Activated T-cell treated with anti-CD3 and anti-CD28 coated beads, Interleukin-2, amount 50 U/mL, for 4 hours (primary cell): ENCODE measurements around the gene ZNF333. TPM values are rescaled to one million over a fixed set of nuclear protein-coding genes. Genes with fewer than 3 reads are reported as not detected.

ENCODE experiments used
- ATAC-seq, 2 donors: fragments of 200-7000 bp; cut with Tn5 transposase; one replicate each; pipeline ENCODE4 v1.10.0; 2021
- DNase-seq: peaks from one replicate; pipeline ENCODE4 v3.0.0-alpha.2; 2020
- H3K27me3 Mint-ChIP-seq: one replicate; pipeline ENCODE4 v1.8.0; 2021; ENCODE audit warnings: low read depth, mixed read lengths
- H3K36me3 Mint-ChIP-seq: one replicate; pipeline ENCODE4 v1.8.0; 2022; ENCODE audit warnings: mixed read lengths; ENCODE audit not compliant: insufficient read depth
- H3K4me1 Mint-ChIP-seq: one replicate; pipeline ENCODE4 v1.8.0; 2021; ENCODE audit warnings: low read depth, mixed read lengths
- H3K4me3 Mint-ChIP-seq: one replicate; pipeline ENCODE4 v1.8.0; 2021; ENCODE audit warnings: mild to moderate bottlenecking, moderate library complexity, mixed read lengths
- H3K9me3 Mint-ChIP-seq: one replicate; pipeline ENCODE4 v1.8.0; 2021; ENCODE audit warnings: mixed read lengths
- total RNA-seq, 3 donors: library from RNA; stranded (reverse); gene quantifications; one replicate each; pipeline ENCODE4 v1.2.1, GENCODE V29; 2021

The ZNF333 gene
- 10 to 100 TPM in 1 of 3 donors, 1 to 10 TPM in 2; 7.1 to 13.9 (median 7.7) TPM for total RNA-seq

- DNase-seq (peak; percentile 99), ATAC-seq (peak; percentile 96 to 97)
- Mint-ChIP-seq H3K4me1 (peaks cover 16% of the 10 kb centered on the region), H3K4me3 (peak within 1 kb of the TSS; percentile 92), H3K27me3 (no peaks in the 10 kb centered on the region), H3K36me3 (peaks cover 11% of the 10 kb centered on the region), H3K9me3 (no peaks in the 10 kb centered on the region)
Measured at GRCh38 chr19:14689598-14690503, at the start of gene ZNF333. TSS of gene ZNF333 (plus strand) at chr19:14690048. CDS start at chr19:14693492, 3,444 bp downstream.

- no peaks in the 10 kb centered on the region for H3K4me1 Mint-ChIP-seq
- DNase-seq (no peak), ATAC-seq (no peak)
- no peak overlapping the region for H3K4me3 Mint-ChIP-seq
- no peaks in the 10 kb centered on the region for H3K36me3 Mint-ChIP-seq
- H3K27me3 Mint-ChIP-seq, result peaks cover 22% of the 10 kb centered on the region
- peaks cover under 1% of the 10 kb centered on the region for H3K9me3 Mint-ChIP-seq
Measured at GRCh38 chr19:14648506-14648905, 41.3 kb upstream of the ZNF333 start.

GRCh38 chr19:14649020-14649419, 40.8 kb upstream of the ZNF333 start:
- peaks cover 22% of the 10 kb centered on the region for H3K27me3 Mint-ChIP-seq
- no peaks in the 10 kb centered on the region for H3K36me3 Mint-ChIP-seq
- ATAC-seq (no peak), DNase-seq (no peak)
- no peaks in the 10 kb centered on the region for H3K9me3 Mint-ChIP-seq
- H3K4me1 Mint-ChIP-seq, result no peaks in the 10 kb centered on the region
- H3K4me3 Mint-ChIP-seq, result no peak overlapping the region

GRCh38 chr19:14650161-14650560, 39.7 kb upstream of the ZNF333 start:
- ATAC-seq, result no peak
- Mint-ChIP-seq H3K4me3 (no peak overlapping the region), H3K4me1 (no peaks in the 10 kb centered on the region), H3K36me3 (no peaks in the 10 kb centered on the region), H3K27me3 (peaks cover 22% of the 10 kb centered on the region), H3K9me3 (no peaks in the 10 kb centered on the region)
- no peak for DNase-seq

- no peaks in the 10 kb centered on the region for H3K4me1 Mint-ChIP-seq
- ATAC-seq (no peak), DNase-seq (no peak)
- no peak overlapping the region for H3K4me3 Mint-ChIP-seq
- peaks cover 23% of the 10 kb centered on the region for H3K27me3 Mint-ChIP-seq
- no peaks in the 10 kb centered on the region for H3K36me3 Mint-ChIP-seq
- H3K9me3 Mint-ChIP-seq, result no peaks in the 10 kb centered on the region
Measured at GRCh38 chr19:14654786-14655560, 34.9 kb upstream of the ZNF333 start.

- Mint-ChIP-seq H3K36me3 (no peaks in the 10 kb centered on the region), H3K9me3 (no peaks in the 10 kb centered on the region), H3K4me3 (no peak overlapping the region), H3K4me1 (no peaks in the 10 kb centered on the region), H3K27me3 (peaks cover 23% of the 10 kb centered on the region)
- no peak for DNase-seq
- ATAC-seq, result no peak
Measured at GRCh38 chr19:14655726-14656125, 34.1 kb upstream of the ZNF333 start.

- Mint-ChIP-seq H3K36me3 (no peaks in the 10 kb centered on the region), H3K27me3 (peaks cover 16% of the 10 kb centered on the region)
- ATAC-seq, result no peak
Measured at GRCh38 chr19:14659874-14660489, 29.9 kb upstream of the ZNF333 start.

GRCh38 chr19:14661372-14661924, 28.4 kb upstream of the ZNF333 start:
- H3K9me3 Mint-ChIP-seq, result no peaks in the 10 kb centered on the region
- no peaks in the 10 kb centered on the region for H3K36me3 Mint-ChIP-seq
- peaks cover 12% of the 10 kb centered on the region for H3K27me3 Mint-ChIP-seq
- DNase-seq (no peak), ATAC-seq (no peak)
- no peak overlapping the region for H3K4me3 Mint-ChIP-seq
- H3K4me1 Mint-ChIP-seq, result no peaks in the 10 kb centered on the region

More at GRCh38 chr19:14659874-14660489, 29.9 kb upstream of the ZNF333 start:
- no peak for DNase-seq
- Mint-ChIP-seq H3K4me1 (no peaks in the 10 kb centered on the region), H3K4me3 (no peak overlapping the region), H3K9me3 (no peaks in the 10 kb centered on the region)

GRCh38 chr19:14669940-14670339, 19.9 kb upstream of the ZNF333 start:
- peaks cover 8% of the 10 kb centered on the region for H3K9me3 Mint-ChIP-seq
- ATAC-seq (no peak), DNase-seq (no peak)
- peaks cover 11% of the 10 kb centered on the region for H3K27me3 Mint-ChIP-seq
- H3K36me3 Mint-ChIP-seq, result no peaks in the 10 kb centered on the region
- H3K4me1 Mint-ChIP-seq, result peaks cover 19% of the 10 kb centered on the region
- no peak overlapping the region for H3K4me3 Mint-ChIP-seq

- peaks cover 8% of the 10 kb centered on the region for H3K9me3 Mint-ChIP-seq
- DNase-seq (no peak), ATAC-seq (no peak)
- H3K4me1 Mint-ChIP-seq, result peaks cover 20% of the 10 kb centered on the region
- H3K4me3 Mint-ChIP-seq, result no peak overlapping the region
- no peaks in the 10 kb centered on the region for H3K36me3 Mint-ChIP-seq
- peaks cover 12% of the 10 kb centered on the region for H3K27me3 Mint-ChIP-seq
Measured at GRCh38 chr19:14670408-14670807, 19.4 kb upstream of the ZNF333 start.

- Mint-ChIP-seq H3K4me1 (peaks cover 20% of the 10 kb centered on the region), H3K36me3 (no peaks in the 10 kb centered on the region), H3K9me3 (peaks cover 8% of the 10 kb centered on the region), H3K27me3 (peaks cover 10% of the 10 kb centered on the region), H3K4me3 (no peak overlapping the region)
- no peak for DNase-seq
- ATAC-seq, result no peak
Measured at GRCh38 chr19:14672188-14672872, 17.5 kb upstream of the ZNF333 start.

- no peak overlapping the region for H3K4me3 Mint-ChIP-seq
- ATAC-seq (no peak), DNase-seq (no peak)
- H3K4me1 Mint-ChIP-seq, result peaks cover 16% of the 10 kb centered on the region
- peaks cover 8% of the 10 kb centered on the region for H3K9me3 Mint-ChIP-seq
- H3K27me3 Mint-ChIP-seq, result peaks cover 10% of the 10 kb centered on the region
- H3K36me3 Mint-ChIP-seq, result no peaks in the 10 kb centered on the region
Measured at GRCh38 chr19:14673088-14673487, 16.8 kb upstream of the ZNF333 start.

GRCh38 chr19:14674764-14675163, 15.1 kb upstream of the ZNF333 start, which contains the start of gene ADGRE3:
TSS of gene ADGRE3 (minus strand) at chr19:14674844. CDS start at chr19:14674770, 74 bp downstream.
- DNase-seq (no peak), ATAC-seq (no peak)
- no peak within 1 kb of the TSS for H3K4me3 Mint-ChIP-seq
- H3K9me3 Mint-ChIP-seq, result peaks cover 7% of the 10 kb centered on the region
- H3K27me3 Mint-ChIP-seq, result peaks cover 10% of the 10 kb centered on the region
- peaks cover 6% of the 10 kb centered on the region for H3K4me1 Mint-ChIP-seq
- no peaks in the 10 kb centered on the region for H3K36me3 Mint-ChIP-seq
